ENCODE measurements around the gene PRELID3B. TPM values are rescaled to one million over a fixed set of nuclear protein-coding genes. Genes with fewer than 3 reads are reported as not detected.

The PRELID3B gene
- total and polyA plus RNA-seq, 2 of the 13 experiments (the other 11 are each of a cell fraction or from before 2014, with no cell fraction given), result 23.3 to 42.6 TPM

DNA sequence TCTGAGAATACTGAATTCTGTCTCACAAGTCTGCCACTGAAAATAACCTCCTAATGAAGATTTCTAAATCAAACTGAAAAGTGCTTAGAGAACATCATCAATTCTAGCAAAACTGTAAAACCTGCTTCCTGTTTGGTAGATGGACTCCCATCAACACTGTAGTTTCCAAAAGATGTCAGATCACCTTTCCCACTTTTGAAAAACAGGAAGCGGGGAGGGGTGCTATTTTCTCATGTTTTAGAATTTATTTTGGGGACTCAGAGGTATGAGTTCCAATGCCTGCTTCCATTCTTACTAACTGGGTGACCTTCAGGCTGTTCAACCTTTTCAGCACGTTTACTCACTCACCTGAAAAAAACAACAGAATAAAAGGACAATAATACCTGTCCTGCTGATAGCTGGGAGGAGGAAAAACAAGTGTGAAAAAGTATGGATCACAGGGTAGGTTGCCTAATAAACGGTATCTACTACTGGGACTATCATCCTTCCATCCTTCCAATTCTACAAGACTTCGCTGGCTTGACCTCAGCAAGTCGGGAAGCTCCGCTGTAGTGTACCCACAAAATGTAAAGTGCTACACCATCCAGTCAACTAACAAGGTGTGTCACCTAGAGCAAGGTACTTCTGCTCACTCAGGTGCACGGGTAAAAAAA is 11.5 kb downstream of the PRELID3B start (continued):
- TF ChIP-seq, protein P1, sequence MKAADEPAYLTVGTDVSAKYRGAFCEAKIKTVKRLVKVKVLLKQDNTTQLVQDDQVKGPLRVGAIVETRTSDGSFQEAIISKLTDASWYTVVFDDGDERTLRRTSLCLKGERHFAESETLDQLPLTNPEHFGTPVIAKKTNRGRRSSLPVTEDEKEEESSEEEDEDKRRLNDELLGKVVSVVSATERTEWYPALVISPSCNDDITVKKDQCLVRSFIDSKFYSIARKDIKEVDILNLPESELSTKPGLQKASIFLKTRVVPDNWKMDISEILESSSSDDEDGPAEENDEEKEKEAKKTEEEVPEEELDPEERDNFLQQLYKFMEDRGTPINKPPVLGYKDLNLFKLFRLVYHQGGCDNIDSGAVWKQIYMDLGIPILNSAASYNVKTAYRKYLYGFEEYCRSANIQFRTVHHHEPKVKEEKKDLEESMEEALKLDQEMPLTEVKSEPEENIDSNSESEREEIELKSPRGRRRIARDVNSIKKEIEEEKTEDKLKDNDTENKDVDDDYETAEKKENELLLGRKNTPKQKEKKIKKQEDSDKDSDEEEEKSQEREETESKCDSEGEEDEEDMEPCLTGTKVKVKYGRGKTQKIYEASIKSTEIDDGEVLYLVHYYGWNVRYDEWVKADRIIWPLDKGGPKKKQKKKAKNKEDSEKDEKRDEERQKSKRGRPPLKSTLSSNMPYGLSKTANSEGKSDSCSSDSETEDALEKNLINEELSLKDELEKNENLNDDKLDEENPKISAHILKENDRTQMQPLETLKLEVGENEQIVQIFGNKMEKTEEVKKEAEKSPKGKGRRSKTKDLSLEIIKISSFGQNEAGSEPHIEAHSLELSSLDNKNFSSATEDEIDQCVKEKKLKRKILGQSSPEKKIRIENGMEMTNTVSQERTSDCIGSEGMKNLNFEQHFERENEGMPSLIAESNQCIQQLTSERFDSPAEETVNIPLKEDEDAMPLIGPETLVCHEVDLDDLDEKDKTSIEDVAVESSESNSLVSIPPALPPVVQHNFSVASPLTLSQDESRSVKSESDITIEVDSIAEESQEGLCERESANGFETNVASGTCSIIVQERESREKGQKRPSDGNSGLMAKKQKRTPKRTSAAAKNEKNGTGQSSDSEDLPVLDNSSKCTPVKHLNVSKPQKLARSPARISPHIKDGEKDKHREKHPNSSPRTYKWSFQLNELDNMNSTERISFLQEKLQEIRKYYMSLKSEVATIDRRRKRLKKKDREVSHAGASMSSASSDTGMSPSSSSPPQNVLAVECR (CRISPR knock-in tag; IDR thresholded peaks at IDR 0.05; ENCODE audit: borderline replicate concordance), result no peak
- TF ChIP-seq HMG20B (CRISPR knock-in tag; conservative IDR thresholded peaks at IDR 0.05) (0 out of 2 replicates have a peak, but pooled peaks have one; percentile 12), PBX3 (CRISPR knock-in tag; IDR thresholded peaks at IDR 0.05; ENCODE audit: borderline replicate concordance) (0 out of 2 replicates have a peak, but pooled peaks have one; percentile 14)

- no peaks in the 10 kb centered on the region for H3K9me3 ChIP-seq (ENCODE audit: low read length)
- H3K27ac ChIP-seq (ENCODE audit: extremely low read length, insufficient read depth, low read length), result no peak overlapping the region
- 47% methylated on average over 2 of the region's 2 CpGs for WGBS (ENCODE audit: low lambda C conversion rate)
- H3K27me3 ChIP-seq (ENCODE audit: control insufficient read depth in 1 of 2, insufficient read depth in 2 of 2, low read length in 2 of 2), result no peaks in the 10 kb centered on the region; a peak in 1 of 5 replicates
- peaks cover 31 to 55% of the 10 kb centered on the region in 2 experiments for H3K36me3 ChIP-seq (replicated peaks in 1 of 2; ENCODE audit: control insufficient read depth in 1 of 2, insufficient read depth in 2 of 2, low read length in 2 of 2)
- POLR2A ChIA-PET, result interaction anchor here (1.2 to 1.7 kb wide), 3 partner anchors 12 to 48 kb away, joined by 4 to 10 read pairs (median 5); partner anchors contain the start of gene NELFCD
- peaks cover 74% of the 10 kb centered on the region for H3K4me1 ChIP-seq (ENCODE audit: insufficient read depth, low read length)
- CTCF ChIA-PET (ENCODE audit: low intra/inter-chr PET ratio, low total read pairs), result no interaction called here
- no peak for FAIRE-seq
- in situ Hi-C loops (cut with HindIII; ENCODE audit: extremely low pct_ligation_motif_present, low pct_unique_long_range_greater_than_20kb), result no loop called here
- peaks cover 15% of the 10 kb centered on the region; the same call in 1 of the 2 replicates for H4K20me1 ChIP-seq (ENCODE audit: insufficient read depth, low read length)
- peaks cover 70% of the 10 kb centered on the region for H3K79me2 ChIP-seq (ENCODE audit: insufficient read depth, low read length)
- H2AFZ ChIP-seq (ENCODE audit: low read length), result no peak overlapping the region
- H3K4me2 ChIP-seq (ENCODE audit: low read depth, low read length), result peak overlapping the region; percentile 97
- DNase-seq (ENCODE audit: low spot score), result no peak
- intact Hi-C loops (cut with micrococcal nuclease; ENCODE audit: unreplicated experiment), result no loop called here
- no TSS peak for BruUV-seq (replicated peaks)
- H3K9ac ChIP-seq (ENCODE audit: insufficient read depth, low read depth, low read length), result peak overlapping the region; percentile 54
- H3K4me3 ChIP-seq (replicated peaks in 1 of 3; ENCODE audit: insufficient read depth in 1 of 3, low read depth in 2 of 3, low read length in 3 of 3), result peak overlapping the region; percentile 19 to 39 (median 36); a peak in 5 of 6 replicates
- ATAC-seq, result no peak
- TF ChIP-seq ZNF773 (CRISPR knock-in tag; IDR thresholded peaks at IDR 0.05; ENCODE audit: borderline replicate concordance), result no peak
- no peak for TF ChIP-seq TAF1 (CRISPR knock-in tag; IDR thresholded peaks at IDR 0.05)
- TF ChIP-seq RNF219 (CRISPR knock-in tag; IDR thresholded peaks at IDR 0.05), result 0 out of 2 replicates have a peak, but pooled peaks have one; percentile 3
- TF ChIP-seq FIP1L1 (IDR thresholded peaks at IDR 0.05; ENCODE audit: borderline replicate concordance, insufficient read depth, low read depth, low read length), result no peak
- TF ChIP-seq MAF1 (CRISPR knock-in tag; IDR thresholded peaks at IDR 0.05; ENCODE audit: borderline replicate concordance), result no peak
- TF ChIP-seq ZNF850 (CRISPR knock-in tag; conservative IDR thresholded peaks at IDR 0.05), result no peak
- TF ChIP-seq FOXP1 (IDR thresholded peaks at IDR 0.05), result no peak
- TF ChIP-seq FOXP1 (CRISPR knock-in tag; IDR thresholded peaks at IDR 0.05), result 0 out of 2 replicates have a peak, but pooled peaks have one; percentile 40
- TF ChIP-seq ZNF441 (CRISPR knock-in tag; IDR thresholded peaks at IDR 0.05; ENCODE audit: borderline replicate concordance), result no peak
- no peak for TF ChIP-seq ZFAT (CRISPR knock-in tag; conservative IDR thresholded peaks at IDR 0.05)
- no peak for TF ChIP-seq CREBL2 (CRISPR knock-in tag; IDR thresholded peaks at IDR 0.05; ENCODE audit: borderline replicate concordance)
- no peak for TF ChIP-seq SMARCE1 (IDR thresholded peaks at IDR 0.05; ENCODE audit: borderline replicate concordance)
Measured at GRCh38 chr20:59028812-59029211, 13.8 kb downstream of the PRELID3B start.

All from HepG2 (cell line).